ENCODE results near the gene FRY.
A peak's percentile ranks its signal among the peaks of the same experiment; 100 is the strongest.

Gene FRY

GRCh38 chr13:32136061-32136460, 104.5 kb downstream of the FRY start:
- DNase-seq = no peak

DNA sequence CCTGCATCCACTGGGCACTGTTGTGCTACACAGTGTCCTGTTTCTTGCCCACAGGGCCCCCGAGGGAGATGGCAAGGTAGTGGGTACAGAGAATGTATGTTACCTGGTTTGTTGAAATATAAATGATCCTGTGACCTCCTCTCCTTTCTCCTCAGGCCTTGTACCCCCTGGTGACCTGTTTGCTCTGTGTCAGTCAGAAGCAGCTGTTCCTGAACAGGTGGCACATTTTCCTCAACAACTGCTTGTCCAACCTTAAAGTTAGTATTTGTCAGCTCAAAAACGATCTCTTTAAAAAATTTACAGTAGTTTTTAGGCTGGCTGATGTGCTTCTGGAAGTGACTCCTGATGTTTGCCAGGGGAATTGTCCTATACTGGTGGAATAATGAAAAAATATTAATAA, 105.1 kb downstream of the FRY start:
- DNase-seq = peak; percentile 10

GRCh38 chr13:32139251-32139650, 107.7 kb downstream of the FRY start:
- DNase-seq = no peak

DNA sequence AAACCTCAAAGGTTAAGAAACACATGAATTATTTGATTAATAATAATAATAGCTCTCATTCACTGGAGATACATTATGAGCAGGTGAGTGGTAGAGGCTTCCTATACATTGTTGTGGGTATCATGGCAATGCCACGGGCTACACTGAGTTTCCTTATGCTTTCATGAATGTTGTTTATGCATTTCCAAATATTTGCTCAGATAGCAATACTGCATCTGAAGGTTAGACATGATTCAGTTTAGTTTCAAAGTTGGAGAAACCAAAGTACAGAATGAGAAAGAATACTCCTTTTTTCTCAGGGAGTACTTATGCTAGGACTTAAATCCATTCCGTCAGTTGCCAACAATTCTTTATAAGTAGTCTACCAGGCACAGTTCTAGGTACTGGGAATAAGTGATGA, 108.5 kb downstream of the FRY start:
- DNase-seq = no peak

DNA sequence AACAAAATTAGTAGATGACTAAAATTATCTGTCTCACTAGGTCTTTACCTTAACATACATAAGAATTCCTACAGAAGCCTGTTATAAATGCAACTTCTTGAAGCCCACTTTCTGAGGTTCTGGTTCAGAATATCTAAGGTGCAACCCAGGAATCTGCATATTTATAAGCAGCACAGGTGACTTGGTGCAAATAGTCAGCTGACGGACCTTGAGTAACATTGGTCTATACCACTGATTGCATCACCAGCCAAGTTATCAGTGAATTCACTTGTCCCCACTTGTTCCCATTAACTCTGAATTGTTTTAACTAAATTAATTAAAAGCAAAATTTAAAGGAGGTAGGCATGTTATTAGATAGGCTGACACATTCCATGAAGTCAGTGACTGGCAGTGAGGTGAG, 109.9 kb downstream of the FRY start:
- no peak for DNase-seq

- no peak for DNase-seq
These were observed 110.5 kb downstream of the FRY start for GRCh38 chr13:32142115-32142514.

DNA sequence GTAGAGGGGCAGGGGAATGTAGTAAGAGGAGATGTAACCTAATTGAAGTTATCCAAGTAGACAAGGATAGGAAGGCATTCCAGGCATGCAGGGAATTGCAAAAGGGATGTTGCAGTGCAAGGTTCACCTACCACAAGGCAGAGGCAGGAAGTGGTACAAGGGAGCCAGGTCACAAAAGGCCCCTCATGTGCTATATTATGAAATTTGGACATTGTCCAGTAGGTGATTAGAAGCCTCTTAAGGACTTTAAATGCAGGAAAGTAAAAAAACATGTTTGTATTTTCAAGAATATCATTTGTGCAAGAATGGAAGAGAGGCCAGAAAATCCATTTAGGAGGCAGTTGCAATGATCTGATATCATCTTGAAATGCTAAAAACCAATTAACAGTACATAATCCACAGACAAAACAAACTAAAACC, 111.4 kb downstream of the FRY start:
- no peak for DNase-seq

GRCh38 chr13:32147193-32147592, 115.6 kb downstream of the FRY start:
- DNase-seq = no peak

DNA sequence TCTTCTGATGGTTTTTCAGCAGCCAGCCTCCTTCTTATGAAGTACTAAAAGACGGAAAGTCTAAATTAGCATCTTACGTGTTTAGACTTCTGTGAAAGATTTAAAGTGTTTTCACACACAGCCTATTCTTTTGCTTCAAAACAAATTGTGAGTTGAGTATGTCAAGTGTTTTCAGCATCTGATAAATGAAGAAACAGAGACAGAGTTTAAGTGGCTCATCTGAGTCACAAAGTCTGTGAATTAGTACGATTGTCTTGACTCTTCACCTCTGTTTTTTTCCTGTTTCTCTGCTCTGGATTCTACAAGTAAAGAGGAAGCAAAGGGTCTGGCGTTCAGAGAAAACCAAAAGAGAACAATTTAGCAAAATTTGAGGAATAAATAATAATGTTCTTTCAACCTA, 116.4 kb downstream of the FRY start:
- DNase-seq = no peak

DNA sequence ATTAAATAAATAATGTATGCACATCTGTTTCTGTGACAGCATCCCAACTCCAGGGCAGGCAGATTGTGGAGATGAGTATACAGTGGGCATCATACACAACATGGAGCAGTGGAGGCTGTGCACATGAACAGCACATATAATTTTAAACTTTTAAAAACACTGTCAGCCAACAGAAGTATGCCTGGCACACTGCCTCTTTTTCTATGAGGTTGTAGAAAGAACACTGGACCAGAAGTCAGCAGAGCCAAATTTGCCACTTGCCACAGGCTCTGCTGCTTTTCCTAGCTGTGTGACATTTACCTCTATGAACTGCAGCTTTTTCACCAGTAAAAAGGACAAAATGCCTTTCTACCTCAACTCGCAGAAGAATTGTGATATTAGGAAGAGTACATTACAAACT, 118.7 kb downstream of the FRY start:
- DNase-seq = no peak

- no peak for DNase-seq
These were observed 119.2 kb downstream of the FRY start for GRCh38 chr13:32150794-32151193.

DNA sequence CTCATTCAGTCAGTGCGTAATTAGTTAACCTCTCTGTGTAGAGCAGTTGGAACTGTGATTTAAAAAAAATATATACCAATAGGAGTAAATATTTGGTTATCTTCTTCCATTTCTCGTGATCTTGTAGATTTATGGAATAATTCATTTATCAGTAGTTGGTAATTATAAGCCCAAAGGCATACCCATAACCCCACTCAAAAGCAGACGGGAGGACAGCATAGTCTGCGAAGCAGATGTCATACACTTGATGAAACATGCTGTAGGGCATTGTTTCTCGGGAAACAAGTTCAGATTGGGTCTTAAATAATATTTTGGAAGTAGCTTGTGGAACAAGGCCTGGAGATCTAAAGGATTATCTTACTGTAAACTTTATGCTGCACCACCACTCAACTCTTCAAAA, 119.7 kb downstream of the FRY start:
- DNase-seq = no peak

- DNase-seq = no peak
These were observed 121.5 kb downstream of the FRY start for GRCh38 chr13:32153056-32153455.

GRCh38 chr13:32159137-32159869, 127.7 kb downstream of the FRY start:
- DNase-seq = no peak

GRCh38 chr13:32162395-32163005, 130.9 kb downstream of the FRY start:
- no peak for DNase-seq

- DNase-seq = peak; percentile 59
These were observed 133.2 kb downstream of the FRY start for GRCh38 chr13:32164622-32165268.

DNA sequence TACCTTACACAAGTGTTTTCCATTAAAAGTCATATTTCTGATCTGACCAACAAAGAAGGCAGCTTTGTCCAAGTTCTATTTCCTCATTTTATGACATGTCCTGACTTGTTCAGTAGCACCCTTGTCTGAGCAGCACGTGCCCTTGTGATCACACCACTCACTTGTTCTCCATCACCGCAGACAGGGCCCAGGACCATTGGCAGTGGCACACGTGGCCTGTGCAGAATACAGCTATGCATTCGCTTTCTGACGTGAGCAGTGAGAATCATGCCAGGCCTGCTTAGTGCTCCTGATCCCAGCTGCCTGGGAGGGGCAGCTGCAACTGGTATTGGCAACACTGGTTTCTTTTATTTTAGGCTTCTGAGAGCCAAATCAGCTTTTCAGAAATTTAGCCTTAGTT, 134.2 kb downstream of the FRY start:
- no peak for DNase-seq

- DNase-seq = no peak
These were observed 136.6 kb downstream of the FRY start for GRCh38 chr13:32168131-32168530.

DNA sequence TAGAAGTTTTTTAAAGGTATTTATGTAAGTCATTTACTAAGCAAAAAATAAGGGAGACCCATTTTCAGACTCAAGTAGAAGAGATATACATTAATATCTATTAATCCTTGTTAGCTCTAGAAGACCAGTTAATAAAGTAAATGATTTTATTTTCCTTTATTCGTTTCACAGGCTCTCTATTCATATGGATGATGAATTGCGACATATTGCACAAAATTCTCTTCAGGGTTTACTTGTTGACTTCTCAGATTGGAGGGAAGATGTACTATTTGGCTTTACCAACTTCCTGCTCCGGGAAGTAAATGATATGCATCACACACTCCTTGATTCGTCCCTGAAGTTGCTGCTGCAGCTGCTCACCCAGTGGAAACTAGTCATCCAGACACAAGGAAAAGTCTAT, 139.3 kb downstream of the FRY start:
- no peak for DNase-seq

- peak; percentile 36 for DNase-seq
These were observed 142.3 kb downstream of the FRY start for GRCh38 chr13:32173881-32174280.

DNA sequence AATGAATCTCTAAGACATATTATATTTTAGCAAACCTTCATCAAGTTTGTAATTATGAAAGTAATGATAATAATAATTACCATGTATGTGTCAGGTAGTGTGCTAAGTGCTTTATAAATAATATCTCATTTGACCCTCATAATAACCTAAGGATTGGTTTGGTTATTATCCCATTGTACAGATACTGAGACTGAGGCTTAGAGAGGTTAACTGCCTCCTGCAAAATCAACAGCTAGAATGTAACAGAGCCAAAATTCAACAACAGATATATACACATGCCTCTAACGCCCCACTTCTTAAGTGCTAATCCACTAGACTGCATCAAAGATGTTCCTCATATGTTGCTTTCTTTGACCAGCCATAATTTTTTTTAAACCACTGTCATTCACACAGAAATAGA, 142.8 kb downstream of the FRY start:
- DNase-seq = no peak

- no peak for DNase-seq
These were observed 143.7 kb downstream of the FRY start for GRCh38 chr13:32175307-32175706.

- no peak for DNase-seq
These were observed 144.4 kb downstream of the FRY start for GRCh38 chr13:32175943-32176342.

DNA sequence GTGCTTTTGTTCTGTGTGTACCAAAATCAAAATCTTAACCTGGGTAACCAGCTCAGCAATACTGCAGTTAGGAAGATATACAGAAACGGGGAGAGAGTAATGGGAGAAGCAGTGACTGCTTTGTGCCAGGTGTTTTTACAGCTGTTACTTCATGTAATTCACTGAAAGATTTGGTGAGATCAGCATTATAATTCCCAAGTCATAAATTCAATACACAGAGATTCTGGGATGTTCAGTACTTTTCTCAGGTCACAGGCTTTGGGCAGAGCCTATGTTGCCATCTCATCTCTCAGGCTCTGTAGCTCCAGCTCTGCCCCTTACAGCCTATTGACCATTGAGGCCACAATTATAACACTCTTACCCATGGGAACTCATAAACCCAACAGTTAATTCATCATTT, 145.1 kb downstream of the FRY start:
- DNase-seq = no peak

- no peak for DNase-seq
These were observed 147.2 kb downstream of the FRY start for GRCh38 chr13:32178763-32179162.

Measured in NCI-H1092 treated with DMSO at 0.1 percent for 48 hours (cell line).